Measurements from ENCODE around the gene TRIM28.
A peak's percentile ranks its signal among the peaks of the same experiment; 100 is the strongest.

The TRIM28 gene

DNA sequence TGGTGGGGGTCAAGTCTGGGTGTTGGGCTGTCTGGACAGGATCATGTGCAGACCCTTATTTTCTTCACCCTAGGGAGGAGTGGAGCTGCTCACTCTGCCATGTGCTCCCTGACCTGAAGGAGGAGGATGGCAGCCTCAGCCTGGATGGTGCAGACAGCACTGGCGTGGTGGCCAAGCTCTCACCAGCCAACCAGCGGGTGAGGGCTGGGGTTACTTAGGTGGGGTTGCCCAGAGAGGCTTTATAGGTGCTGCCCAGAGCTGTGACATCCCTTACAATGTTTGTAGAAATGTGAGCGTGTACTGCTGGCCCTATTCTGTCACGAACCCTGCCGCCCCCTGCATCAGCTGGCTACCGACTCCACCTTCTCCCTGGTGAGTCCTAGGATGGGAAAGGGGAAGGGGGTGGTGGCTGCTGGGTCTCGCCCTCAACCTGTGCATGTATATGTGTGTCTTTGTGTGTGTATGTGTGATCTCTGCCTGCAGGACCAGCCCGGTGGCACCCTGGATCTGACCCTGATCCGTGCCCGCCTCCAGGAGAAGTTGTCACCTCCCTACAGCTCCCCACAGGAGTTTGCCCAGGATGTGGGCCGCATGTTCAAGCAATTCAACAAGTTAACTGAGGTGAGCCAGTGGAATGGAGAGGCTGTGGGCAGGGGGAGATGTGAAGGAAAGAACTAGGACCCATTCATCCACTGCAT is 5.9 kb downstream of the TRIM28 start:
- DNase-seq, result peak; percentile 61

GRCh38 chr19:58550362-58551122 is 6.7 kb downstream of the TRIM28 start:
- peak; percentile 60 for DNase-seq

DNA sequence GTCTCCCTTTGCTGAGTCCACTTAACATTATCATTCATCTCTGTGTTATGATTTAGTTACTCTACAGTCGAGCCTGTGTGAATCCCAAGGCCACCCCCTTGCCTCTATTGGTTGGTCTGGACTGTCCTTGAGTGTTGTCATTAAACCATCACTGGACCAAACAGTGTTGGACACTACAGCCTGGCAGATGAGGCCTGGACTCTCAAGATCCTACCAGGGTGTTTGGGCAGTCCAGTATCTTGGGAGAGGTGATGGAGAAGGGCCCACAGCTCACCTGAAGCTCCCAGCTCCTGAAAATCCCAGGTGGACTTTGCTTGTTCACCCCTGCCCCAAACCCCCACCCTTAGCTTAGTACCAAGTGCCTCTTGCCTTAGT is 7.2 kb downstream of the TRIM28 start:
- DNase-seq, result peak; percentile 61

GRCh38 chr19:58551577-58552471 is 8.0 kb downstream of the TRIM28 start:
- peak; percentile 58 for DNase-seq

- no peak for DNase-seq
Measured at GRCh38 chr19:58552655-58553054, 8.8 kb downstream of the TRIM28 start.

GRCh38 chr19:58553799-58554493 is 10.1 kb downstream of the TRIM28 start:
- DNase-seq, result no peak

DNA sequence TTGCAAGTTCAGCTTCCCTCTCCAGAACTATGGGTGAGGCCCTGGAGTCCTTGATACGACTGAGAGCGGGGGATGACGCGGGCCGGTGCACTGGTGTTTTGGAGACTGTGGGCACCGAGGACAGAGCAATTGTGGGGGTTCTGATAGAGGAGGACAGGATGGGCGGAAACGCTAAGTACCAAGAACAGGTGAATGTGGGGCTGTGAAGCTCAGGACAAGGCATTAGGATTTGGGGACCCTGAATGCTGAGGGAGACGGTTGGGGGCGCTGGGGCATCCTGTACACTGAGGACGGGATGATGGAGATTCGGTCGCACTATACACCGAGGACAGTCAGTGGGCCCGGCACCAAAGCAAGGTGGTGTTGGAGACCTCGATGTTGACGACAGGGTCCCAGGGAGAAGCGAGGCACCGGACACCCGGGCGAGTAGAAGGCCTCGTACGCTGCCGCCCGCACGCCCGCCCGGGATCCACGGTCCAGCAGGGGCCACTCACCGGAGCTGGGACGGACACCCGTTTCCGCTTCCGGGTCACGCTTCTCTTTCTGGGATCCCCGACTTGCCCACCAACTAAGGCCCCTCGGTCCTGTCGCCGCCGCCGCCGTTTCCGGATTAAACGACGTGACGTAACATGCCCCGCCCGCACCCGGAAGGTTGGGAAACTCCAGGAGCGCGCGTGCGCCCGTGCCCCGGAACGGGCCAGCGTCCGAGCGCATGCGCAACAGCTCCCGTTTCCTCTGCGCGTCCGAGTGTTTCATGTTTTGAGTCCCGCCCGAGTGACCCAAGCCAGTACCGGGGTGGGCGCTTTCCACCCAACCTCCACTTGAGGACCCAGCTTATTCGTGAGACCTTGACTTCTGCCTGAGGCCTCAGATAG is 10.9 kb downstream of the TRIM28 start, which contains the start of gene CHMP2A:
Gene CHMP2A, minus strand, starts transcription at position 612 of the 875 bp plus-strand sequence. CDS start 893 bp downstream, outside the sequence.
- peak; percentile 99 for DNase-seq

GRCh38 chr19:58555369-58555885 is 11.6 kb downstream of the TRIM28 start:
- DNase-seq, result peak; percentile 59

DNA sequence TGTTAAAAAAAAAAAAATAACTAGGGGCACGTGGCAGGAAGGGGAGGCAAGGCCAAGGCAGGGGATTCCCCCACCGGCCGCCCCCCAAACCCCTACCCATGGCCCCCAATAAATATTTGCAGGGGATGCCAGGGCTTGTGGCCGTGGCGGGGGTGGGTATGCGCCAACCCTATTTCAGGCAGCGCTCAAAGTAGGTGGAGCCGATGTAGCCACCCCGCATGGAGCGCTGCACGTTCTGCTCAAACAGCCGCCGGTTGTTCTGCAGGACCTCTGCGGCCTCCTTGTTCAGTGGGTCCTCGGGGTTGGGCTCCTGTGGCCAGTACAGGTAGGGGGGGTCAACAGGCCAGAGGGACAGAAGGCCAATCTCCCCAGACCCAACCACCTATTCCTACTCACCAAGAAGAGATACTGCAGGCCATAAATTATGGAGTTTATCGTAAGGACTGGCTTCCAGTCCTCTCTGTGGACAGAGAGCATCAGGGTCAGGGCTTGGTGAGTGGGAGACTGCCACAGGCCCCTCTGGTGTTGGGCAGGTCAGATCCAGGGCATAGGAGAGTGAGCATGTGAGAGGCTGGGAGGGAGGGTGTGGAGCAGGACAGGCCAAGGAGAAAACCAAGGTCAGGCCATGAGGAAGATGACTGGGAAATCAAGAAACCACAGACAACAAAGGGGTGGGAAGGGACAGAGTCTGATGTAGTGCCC is 12.2 kb downstream of the TRIM28 start:
- peak; percentile 62 for DNase-seq

DNA sequence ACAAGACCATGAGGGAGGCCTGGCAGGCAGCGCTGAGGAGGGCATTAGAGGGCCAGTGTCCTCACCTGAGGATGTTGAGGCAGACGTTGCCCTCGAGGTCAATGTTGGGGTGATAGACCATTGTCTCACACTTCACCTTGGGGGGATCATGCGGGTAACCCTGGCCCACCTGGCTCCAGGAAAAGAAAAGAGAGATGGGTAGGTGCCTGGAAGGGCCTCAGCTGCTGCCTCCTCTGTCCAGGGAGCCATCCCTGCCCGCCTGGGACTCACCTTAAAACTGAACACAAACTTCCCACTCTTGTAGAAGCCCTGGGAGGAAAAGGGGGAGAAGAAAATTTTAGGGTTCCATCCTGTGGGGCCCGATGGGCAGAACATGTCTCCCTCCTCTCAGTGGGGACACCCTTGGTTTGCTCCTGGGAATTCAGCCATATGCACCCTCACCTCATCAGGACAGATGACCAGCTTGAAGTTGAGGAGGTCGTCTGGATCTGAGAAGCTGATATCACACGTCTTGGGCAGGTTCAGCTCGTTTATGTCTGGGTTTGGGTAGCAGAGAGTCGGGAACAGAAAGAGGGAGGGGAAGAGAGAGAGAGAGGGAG is 12.9 kb downstream of the TRIM28 start:
- peak; percentile 63 for DNase-seq

GRCh38 chr19:58557221-58558065 is 13.6 kb downstream of the TRIM28 start:
- DNase-seq, result peak; percentile 64

- DNase-seq, result peak; percentile 87
Measured at GRCh38 chr19:58558066-58558622, 14.3 kb downstream of the TRIM28 start, which contains the start of gene UBE2M. TSS of gene UBE2M (minus strand) at chr19:58558611. CDS start at chr19:58558381, 230 bp downstream.

DNA sequence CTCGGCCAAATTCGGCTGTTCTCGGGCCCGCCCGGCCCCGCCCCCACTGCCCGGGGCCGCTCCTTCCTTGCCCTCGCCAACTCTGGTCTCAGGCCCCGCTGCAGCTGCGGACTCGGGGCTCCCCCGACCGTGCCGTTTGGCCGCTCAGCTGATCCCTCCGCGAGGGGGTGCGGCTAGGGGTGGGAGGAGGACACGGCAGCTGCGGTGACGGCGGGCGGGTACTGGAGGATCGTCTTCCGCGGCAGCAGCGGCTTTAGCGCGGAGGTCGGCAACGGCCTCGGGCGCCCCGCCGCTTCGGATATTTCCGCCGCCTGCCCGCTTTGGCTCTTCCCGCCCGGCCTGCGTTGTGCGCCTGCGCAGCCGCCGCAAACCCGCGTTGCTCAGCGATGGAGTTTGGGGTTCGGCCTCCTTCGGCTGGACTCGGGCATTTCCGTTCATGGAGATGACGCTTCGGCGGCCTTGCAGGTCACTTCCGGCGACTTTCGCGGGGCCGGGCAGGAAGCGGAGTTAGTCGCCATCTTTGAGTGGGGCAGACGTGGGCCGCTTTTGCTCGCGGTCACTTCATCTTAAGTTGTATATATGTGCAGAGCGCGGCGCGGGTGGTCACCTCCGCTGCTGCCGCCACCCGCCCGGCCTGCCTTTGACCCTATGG is 14.9 kb downstream of the TRIM28 start:
- peak; percentile 100 for DNase-seq

GRCh38 chr19:58559275-58560006 is 15.6 kb downstream of the TRIM28 start:
- peak; percentile 88 for DNase-seq

DNA sequence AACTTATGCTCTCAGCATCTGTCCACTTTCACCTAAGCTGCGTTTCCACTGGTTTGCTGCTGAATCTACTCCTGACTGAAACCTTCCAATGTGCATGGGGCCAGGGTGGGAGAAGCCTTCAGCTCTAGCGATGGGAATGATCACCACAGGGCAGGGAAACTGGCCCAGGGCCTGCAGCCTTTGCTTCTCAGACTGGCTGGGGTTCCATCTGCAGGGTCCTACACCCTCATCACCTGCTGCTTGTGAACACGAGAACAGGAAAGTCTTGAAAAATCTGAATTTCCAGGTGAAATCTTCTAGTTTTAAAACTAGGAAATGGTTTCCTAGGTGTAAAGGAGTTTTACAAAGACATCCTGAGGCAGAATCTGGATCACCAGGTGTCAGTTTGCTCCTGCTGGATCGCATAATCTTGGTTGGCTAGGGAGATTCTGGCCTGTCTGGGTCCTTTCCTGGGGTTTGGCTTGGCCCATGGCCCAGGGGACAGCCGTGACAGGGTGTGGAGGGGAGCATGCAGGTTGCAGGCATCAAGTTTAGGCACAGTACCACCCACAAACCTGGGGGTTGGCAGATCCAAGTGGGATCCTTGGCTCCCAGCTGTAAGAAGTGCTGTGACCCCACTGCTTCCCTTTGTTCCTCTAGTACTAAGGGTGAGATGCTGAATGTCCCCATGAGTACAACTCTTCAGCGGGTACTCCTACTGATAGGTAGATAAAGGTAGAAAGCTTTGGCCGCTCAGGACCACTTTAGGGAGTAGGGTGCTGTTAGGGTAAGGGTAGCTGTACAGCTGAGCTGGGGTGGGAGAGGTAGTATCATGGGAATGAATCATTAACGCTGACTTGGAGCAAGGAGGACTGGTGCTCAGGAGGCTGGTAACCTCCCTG is 16.4 kb downstream of the TRIM28 start:
- DNase-seq, result peak; percentile 59

- peak; percentile 57 for DNase-seq
Measured at GRCh38 chr19:58560921-58561320, 17.1 kb downstream of the TRIM28 start.

Data from activated effector memory CD4-positive, alpha-beta T cell treated with anti-CD3 and anti-CD28 coated beads, Interleukin-2, amount 50 U/mL, for 16 hours (primary cell).